Omental fat pad (tissue), 4 donors: ENCODE results near the gene TSC22D3. TPM values are rescaled to one million over a fixed set of nuclear protein-coding genes. Genes with fewer than 3 reads are reported as not detected.
A peak's percentile ranks its signal among the peaks of the same experiment; 100 is the strongest.

Experiments
- ATAC-seq: fragments of 150-250 bp; one replicate; pipeline ENCODE4 v1.9.1; 2016; ENCODE audit warnings: mild to moderate bottlenecking, moderate library complexity; ENCODE audit not compliant: low FRiP score
- DNase-seq: peaks from one replicate; pipeline ENCODE4 v3.0.0-alpha.2; 2019; ENCODE audit warnings: low spot score
- CTCF ChIP-seq, 3 donors: fragments of 450-650 bp; IDR thresholded peaks; one replicate each; pipeline ENCODE4 v1.5.1; 2016 to 2017; ENCODE audit warnings: antibody characterized with exemption in 3 of 3, mild to moderate bottlenecking in 3 of 3, moderate library complexity in 2 of 3
- total RNA-seq, 4 donors: library from RNA; depleted of rRNA; stranded (reverse); fragments of >200 nt; gene quantifications; one replicate each; pipeline ENCODE4 v1.1.0, GENCODE V29; 2016

Gene TSC22D3
- total RNA-seq, 4 donors from 2014 or later: 316 to 869 (median 357) TPM

- peak; percentile 75 for DNase-seq
- no peak for TF ChIP-seq CTCF (IDR thresholded peaks at IDR 0.05)
Measured at GRCh38 chrX:107716816-107717700, 58.5 kb downstream of the TSC22D3 start.

GRCh38 chrX:107716118-107716684 lies 59.4 kb downstream of the TSC22D3 start:
- no peak for ATAC-seq
- DNase-seq: no peak
- no peak for TF ChIP-seq CTCF (IDR thresholded peaks at IDR 0.05)

More at GRCh38 chrX:107716816-107717700, 58.5 kb downstream of the TSC22D3 start:
- peak; percentile 26 for ATAC-seq

- no peak for DNase-seq
- no peak for TF ChIP-seq CTCF (IDR thresholded peaks at IDR 0.05)
- no peak for ATAC-seq
Measured at GRCh38 chrX:107715331-107716117, 60.1 kb downstream of the TSC22D3 start.

- ATAC-seq (no peak), DNase-seq (no peak)
- no peak for TF ChIP-seq CTCF (IDR thresholded peaks at IDR 0.05)
Measured at GRCh38 chrX:107714206-107714891, 61.2 kb downstream of the TSC22D3 start.

- DNase-seq: no peak
- ATAC-seq: no peak
- TF ChIP-seq CTCF (IDR thresholded peaks at IDR 0.05): no peak
Measured at GRCh38 chrX:107713543-107714205, 61.9 kb downstream of the TSC22D3 start.

- no peak for DNase-seq
- no peak for ATAC-seq
- TF ChIP-seq CTCF (IDR thresholded peaks at IDR 0.05): no peak
Measured at GRCh38 chrX:107713203-107713542, 62.4 kb downstream of the TSC22D3 start.
